ENCODE measurements around the gene SLC16A3.

DNA sequence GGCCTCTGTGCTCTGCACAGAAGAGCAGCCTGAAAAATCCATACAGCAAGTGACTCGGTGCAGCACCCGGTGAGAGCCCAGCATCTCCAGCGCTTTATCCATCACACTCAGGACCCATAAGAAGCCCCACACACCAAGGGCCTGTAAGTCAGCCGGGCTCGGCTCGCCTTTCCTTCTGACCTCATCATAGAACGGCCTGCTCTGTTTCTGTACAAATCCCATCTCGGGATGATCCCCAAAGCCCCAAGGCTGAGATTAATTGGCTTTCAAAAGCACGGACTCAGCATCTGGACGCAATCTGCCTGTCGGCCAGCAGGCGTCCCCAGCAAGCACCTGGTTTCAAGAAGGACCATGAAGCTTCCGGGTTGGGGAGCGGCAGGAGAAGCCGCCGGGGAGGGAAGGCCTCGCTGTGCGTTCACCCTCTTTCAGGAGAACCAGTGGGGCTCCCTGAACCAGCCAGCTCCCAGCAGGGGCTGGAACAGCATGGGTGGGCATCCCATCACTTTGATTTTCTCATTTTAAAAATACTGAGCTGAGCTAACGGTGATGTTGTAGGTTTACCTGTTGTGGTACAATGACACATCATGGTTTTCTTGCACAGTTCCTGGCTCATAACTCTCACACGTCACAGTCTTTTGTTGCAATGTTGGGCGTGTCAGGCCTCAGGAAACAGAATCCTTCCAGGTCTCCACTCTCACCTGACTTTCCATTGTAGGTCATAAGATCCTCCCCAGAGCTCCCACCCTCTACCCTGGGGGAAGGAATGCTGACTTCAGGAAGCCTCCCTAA, 22.9 kb upstream of the SLC16A3 start:
- TF ChIP-seq, protein P1, sequence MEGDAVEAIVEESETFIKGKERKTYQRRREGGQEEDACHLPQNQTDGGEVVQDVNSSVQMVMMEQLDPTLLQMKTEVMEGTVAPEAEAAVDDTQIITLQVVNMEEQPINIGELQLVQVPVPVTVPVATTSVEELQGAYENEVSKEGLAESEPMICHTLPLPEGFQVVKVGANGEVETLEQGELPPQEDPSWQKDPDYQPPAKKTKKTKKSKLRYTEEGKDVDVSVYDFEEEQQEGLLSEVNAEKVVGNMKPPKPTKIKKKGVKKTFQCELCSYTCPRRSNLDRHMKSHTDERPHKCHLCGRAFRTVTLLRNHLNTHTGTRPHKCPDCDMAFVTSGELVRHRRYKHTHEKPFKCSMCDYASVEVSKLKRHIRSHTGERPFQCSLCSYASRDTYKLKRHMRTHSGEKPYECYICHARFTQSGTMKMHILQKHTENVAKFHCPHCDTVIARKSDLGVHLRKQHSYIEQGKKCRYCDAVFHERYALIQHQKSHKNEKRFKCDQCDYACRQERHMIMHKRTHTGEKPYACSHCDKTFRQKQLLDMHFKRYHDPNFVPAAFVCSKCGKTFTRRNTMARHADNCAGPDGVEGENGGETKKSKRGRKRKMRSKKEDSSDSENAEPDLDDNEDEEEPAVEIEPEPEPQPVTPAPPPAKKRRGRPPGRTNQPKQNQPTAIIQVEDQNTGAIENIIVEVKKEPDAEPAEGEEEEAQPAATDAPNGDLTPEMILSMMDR (IDR thresholded peaks at IDR 0.05) = peak; percentile 64 to 97 (median 94)
- peak in 2 of 4 donors; percentile 49 to 67 for TF ChIP-seq POLR2A (IDR thresholded peaks at IDR 0.05)

Measured in esophagus squamous epithelium (tissue), 4 donors.